GM12878 (cell line): ENCODE measurements around the gene DNAJC11. TPM values are rescaled to one million over a fixed set of nuclear protein-coding genes. Genes with fewer than 3 reads are reported as not detected.

Experiments
- ATAC-seq: fragments of 200-7000 bp; cut with Tn5 transposase; 3 replicates; pipeline ENCODE4 v1.9.1; 2020; ENCODE audit warnings: mild to moderate bottlenecking, moderate library complexity
- BruUV-seq: library from RNA; stranded (reverse); fragments of 400-500 nt; replicated peaks from 2 replicates; lab custom pipeline; 2021; lab: Mats Ljungman, UMichigan
- CTCF ChIA-PET: fragments of 300-600 bp; sonication (Branson Sonifier 250); formaldehyde crosslinking; extraction: SDS; loops from one replicate; lab custom pipeline; 2021; ENCODE audit warnings: inconsistent platforms; lab: Yijun Ruan, JAX
- POLR2A ChIA-PET: fragments of 350-600 bp; formaldehyde crosslinking; extraction: SDS; loops from one replicate; lab custom pipeline; 2021; ENCODE audit warnings: inconsistent platforms; lab: Charles Lee
- RAD21 ChIA-PET: fragments of 300-600 bp; sonication (Branson Sonifier 250); formaldehyde crosslinking; loops from one replicate; lab custom pipeline; 2023; ENCODE audit warnings: antibody characterized with exemption; ENCODE audit not compliant: unreplicated experiment; lab: Charles Lee
- SMC1A ChIA-PET: fragments of 300-600 bp; sonication (Branson Sonifier 250); formaldehyde crosslinking; loops from one replicate; lab custom pipeline; 2023; ENCODE audit not compliant: unreplicated experiment, uncharacterized antibody; lab: Charles Lee
- DNase-seq: peaks from one replicate; pipeline ENCODE4 v3.0.0-alpha.2; 2011; ENCODE audit warnings: low read depth, low spot score
- FAIRE-seq: peaks from 3 replicates; lab custom pipeline; 2011; peaks lifted over from hg19 to GRCh38; lab: Jason Lieb, UNC
- H2AFZ ChIP-seq: 2 replicates; pipeline ENCODE4 v1.6.0; 2011; ENCODE audit warnings: low read depth, low read length, control low read depth; ENCODE audit not compliant: control insufficient read depth
- H3K27ac ChIP-seq: 2 replicates; pipeline ENCODE4 v1.5.1; 2011; ENCODE audit warnings: control low read depth; ENCODE audit not compliant: control insufficient read depth, insufficient read depth
- H3K27me3 ChIP-seq, 2 experiments: replicated peaks in 1 of 2; 2 replicates each; pipeline versions ENCODE4 v1.6.0 to v1.6.1; 2011; ENCODE audit warnings: low read length in 1 of 2; ENCODE audit not compliant: control insufficient read depth in 2 of 2, insufficient read depth in 2 of 2
- H3K36me3 ChIP-seq, 2 experiments: 2 replicates each; pipeline ENCODE4 v1.5.1; 2011; ENCODE audit warnings: low read length in 1 of 2; ENCODE audit not compliant: control insufficient read depth in 2 of 2, insufficient read depth in 2 of 2
- H3K4me1 ChIP-seq: 2 replicates; pipeline ENCODE4 v1.6.1; 2011; ENCODE audit warnings: mild to moderate bottlenecking, low read length, moderate library complexity, mixed read lengths; ENCODE audit not compliant: control insufficient read depth, insufficient read depth
- H3K4me2 ChIP-seq: 2 replicates; pipeline ENCODE4 v1.6.0; 2011; ENCODE audit warnings: control low read depth; ENCODE audit not compliant: control insufficient read depth, insufficient read depth
- H3K4me3 ChIP-seq: fragments of 200-600 bp; sonication (generic); 2 replicates; pipeline ENCODE4 v1.5.1; 2016
- H3K79me2 ChIP-seq: 2 replicates; pipeline ENCODE4 v1.6.0; 2011; ENCODE audit warnings: low read length; ENCODE audit not compliant: control insufficient read depth, insufficient read depth
- H3K9ac ChIP-seq: 2 replicates; pipeline ENCODE4 v1.8.0; 2011; ENCODE audit warnings: low read length, control low read depth, mixed read lengths; ENCODE audit not compliant: control insufficient read depth, insufficient read depth
- H3K9me3 ChIP-seq: replicated peaks from 3 replicates; pipeline ENCODE4 v1.5.1; 2011; ENCODE audit warnings: mild to moderate bottlenecking, low read length; ENCODE audit not compliant: control insufficient read depth, insufficient read depth
- H4K20me1 ChIP-seq: 2 replicates; pipeline ENCODE4 v1.6.0; 2011; ENCODE audit not compliant: control insufficient read depth, insufficient read depth
- BCL11A ChIP-seq: IDR thresholded peaks from 2 replicates; pipeline ENCODE4 v1.6.1; 2011; ENCODE audit warnings: low read depth, low read length
- BRCA1 ChIP-seq: IDR thresholded peaks from 2 replicates; pipeline ENCODE4 v1.6.1; 2011; ENCODE audit warnings: low read depth, low read length, improper control_type of control experiment
- CBX5 ChIP-seq: sonication (generic); IDR thresholded peaks from 2 replicates; pipeline ENCODE4 v1.6.1; 2016; ENCODE audit warnings: low read depth, moderate library complexity, mild to moderate bottlenecking, inconsistent platforms
- FOXK2 ChIP-seq: fragments of 450-650 bp; IDR thresholded peaks from 2 replicates; pipeline ENCODE4 v1.6.1; 2017; ENCODE audit warnings: mild to moderate bottlenecking, moderate library complexity
- KDM1A ChIP-seq: fragments of 200-600 bp; sonication (generic); IDR thresholded peaks from 2 replicates; pipeline ENCODE4 v1.6.1; 2016; ENCODE audit warnings: borderline replicate concordance
- KLF5 ChIP-seq: fragments of 450-650 bp; IDR thresholded peaks from 2 replicates; pipeline ENCODE4 v1.6.1; 2014; ENCODE audit warnings: mild to moderate bottlenecking; ENCODE audit not compliant: partially characterized antibody
- POLR2A ChIP-seq: IDR thresholded peaks from 2 replicates; pipeline ENCODE4 v1.6.1; 2011; ENCODE audit warnings: low read depth, mild to moderate bottlenecking, low read length
- POLR2AphosphoS2 ChIP-seq: IDR thresholded peaks from 2 replicates; pipeline ENCODE4 v1.6.1; 2011; ENCODE audit warnings: low read depth, mild to moderate bottlenecking, low read length, improper control_type of control experiment, moderate library complexity
- RFX5 ChIP-seq: IDR thresholded peaks from 2 replicates; pipeline ENCODE4 v1.6.1; 2011; ENCODE audit warnings: low read depth, low read length, improper control_type of control experiment
- STAT1 ChIP-seq: fragments of 450-650 bp; conservative IDR thresholded peaks from 2 replicates; pipeline ENCODE4 v1.6.1; 2014; ENCODE audit warnings: antibody characterized with exemption, mild to moderate bottlenecking
- TAF1 ChIP-seq: IDR thresholded peaks from 2 replicates; pipeline ENCODE4 v1.6.1; 2011; ENCODE audit warnings: mild to moderate bottlenecking, low read depth, low read length, borderline replicate concordance
- WGBS: methylation state at CpG from one replicate; pipeline ENCODE4 v1.1.6; 2016; ENCODE audit warnings: low lambda C conversion rate; ENCODE audit not compliant: insufficient replicate concordance, insufficient coverage; ENCODE audit errors: missing lambda C conversion rate; 5-methylcytosine and 5-hydroxymethylcytosine counted together
- in situ Hi-C: fragments of 300-500 bp; cut with MboI; formaldehyde crosslinking; loops from 9 replicates; pipeline ENCODE4 v1.14.3; 2018; ENCODE audit warnings: mixed read lengths
- intact Hi-C: fragments of 100-400 bp; cut with micrococcal nuclease; formaldehyde crosslinking; loops from one replicate; pipeline ENCODE4 v1.14.2; 2022; ENCODE audit not compliant: unreplicated experiment
- polyA plus RNA-seq, 11 experiments: library from polyadenylated mRNA; depleted of rRNA in 4 of 11; unstranded in 6 of 11; stranded (reverse) in 5 of 11; fragments of >200 nt; fragmentation: Nextera tagmentation in 4 of 11; fragmentation: Illumina TruSeq in 1 of 11; extraction: Ambion mirVana in 4 of 11; extraction: Trizol in 1 of 11; gene quantifications; 1 replicate in 1 of 11; 2 replicates in 10 of 11; pipeline versions ENCODE4 v1.2.1 to v1.2.3, GENCODE V29; 2011 to 2016; ENCODE audit warnings: inconsistent platforms in 2 of 11, missing spikeins in 2 of 11, low read depth in 1 of 11
- total RNA-seq, 4 experiments: library from RNA; depleted of rRNA in 3 of 4; stranded (reverse); fragments of >200 nt in 3 of 4; fragmentation: Illumina TruSeq in 1 of 4; extraction: Trizol in 1 of 4; gene quantifications; 2 replicates each; pipeline versions ENCODE4 v1.2.1 to v1.2.3, GENCODE V29; 2013 to 2021
- TF ChIP-seq, protein P1 (sequence below): fragments of 450-650 bp; IDR thresholded peaks from 2 replicates; pipeline ENCODE4 v1.6.1; 2018; ENCODE audit warnings: borderline replicate concordance, mild to moderate bottlenecking; ENCODE audit not compliant: partially characterized antibody
- TF ChIP-seq, protein P2 (sequence below): fragments of 450-650 bp; IDR thresholded peaks from 2 replicates; pipeline ENCODE4 v1.6.1; 2018; ENCODE audit warnings: mild to moderate bottlenecking, low read depth, moderate library complexity; ENCODE audit not compliant: partially characterized antibody
- TF ChIP-seq, protein P3 (sequence below): fragments of 150-350 bp; IDR thresholded peaks from 2 replicates; pipeline ENCODE4 v1.6.1; 2016; ENCODE audit warnings: low read depth, low read length

The DNAJC11 gene
- total and polyA plus RNA-seq, 10 of the 15 experiments (the other 5 are each of a cell fraction or from before 2014, with no cell fraction given): 5.0 to 58.8 (median 39.5) TPM

DNA sequence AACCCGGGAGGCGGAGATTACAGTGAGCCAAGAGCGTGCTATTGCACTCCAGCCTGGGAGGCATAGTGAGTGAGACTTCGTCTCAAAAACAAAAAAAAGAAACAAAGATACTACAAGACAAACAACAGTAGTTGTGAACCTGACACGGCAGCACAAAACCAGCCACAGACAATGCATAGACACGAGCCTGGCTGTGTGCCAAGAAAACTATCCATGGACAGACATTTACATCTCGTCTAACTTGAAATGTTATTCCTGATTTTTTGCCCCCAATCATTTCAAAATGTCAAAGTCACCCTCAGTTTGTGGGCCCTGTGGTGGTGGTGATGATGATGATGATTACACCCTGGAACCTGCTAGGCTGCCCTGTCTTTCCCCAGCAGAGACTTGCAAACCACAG, 105.3 kb downstream of the DNAJC11 start:
- BruUV-seq: no TSS peak
- Histone ChIP-seq H3K79me2 (peaks cover 26% of the 10 kb centered on the region), H4K20me1 (no peaks in the 10 kb centered on the region), H2AFZ (no peak overlapping the region), H3K27ac (no peak overlapping the region), H3K9me3 (no peaks in the 10 kb centered on the region), H3K4me3 (no peak overlapping the region), H3K4me2 (no peak overlapping the region), H3K9ac (no peak overlapping the region), H3K27me3 (no peaks in the 10 kb centered on the region), H3K36me3 (peaks cover 10 to 24% of the 10 kb centered on the region in 2 experiments), H3K4me1 (peaks cover 9% of the 10 kb centered on the region)
- intact Hi-C loops (no loop called here), in situ Hi-C loops (no loop called here)
- SMC1A ChIA-PET: no interaction called here
- TF ChIP-seq, protein P1, sequence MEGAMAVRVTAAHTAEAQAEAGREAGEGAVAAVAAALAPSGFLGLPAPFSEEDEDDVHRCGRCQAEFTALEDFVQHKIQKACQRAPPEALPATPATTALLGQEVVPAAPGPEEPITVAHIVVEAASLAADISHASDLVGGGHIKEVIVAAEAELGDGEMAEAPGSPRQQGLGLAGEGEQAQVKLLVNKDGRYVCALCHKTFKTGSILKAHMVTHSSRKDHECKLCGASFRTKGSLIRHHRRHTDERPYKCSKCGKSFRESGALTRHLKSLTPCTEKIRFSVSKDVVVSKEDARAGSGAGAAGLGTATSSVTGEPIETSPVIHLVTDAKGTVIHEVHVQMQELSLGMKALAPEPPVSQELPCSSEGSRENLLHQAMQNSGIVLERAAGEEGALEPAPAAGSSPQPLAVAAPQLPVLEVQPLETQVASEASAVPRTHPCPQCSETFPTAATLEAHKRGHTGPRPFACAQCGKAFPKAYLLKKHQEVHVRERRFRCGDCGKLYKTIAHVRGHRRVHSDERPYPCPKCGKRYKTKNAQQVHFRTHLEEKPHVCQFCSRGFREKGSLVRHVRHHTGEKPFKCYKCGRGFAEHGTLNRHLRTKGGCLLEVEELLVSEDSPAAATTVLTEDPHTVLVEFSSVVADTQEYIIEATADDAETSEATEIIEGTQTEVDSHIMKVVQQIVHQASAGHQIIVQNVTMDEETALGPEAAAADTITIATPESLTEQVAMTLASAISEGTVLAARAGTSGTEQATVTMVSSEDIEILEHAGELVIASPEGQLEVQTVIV: no peak
- TF ChIP-seq KDM1A (no peak), CBX5 (no peak), KLF5 (no peak), POLR2A (no peak), TAF1 (no peak), BRCA1 (no peak), STAT1 (no peak), FOXK2 (no peak), RFX5 (no peak), POLR2AphosphoS2 (no peak), BCL11A (no peak)
- TF ChIP-seq, protein P2, sequence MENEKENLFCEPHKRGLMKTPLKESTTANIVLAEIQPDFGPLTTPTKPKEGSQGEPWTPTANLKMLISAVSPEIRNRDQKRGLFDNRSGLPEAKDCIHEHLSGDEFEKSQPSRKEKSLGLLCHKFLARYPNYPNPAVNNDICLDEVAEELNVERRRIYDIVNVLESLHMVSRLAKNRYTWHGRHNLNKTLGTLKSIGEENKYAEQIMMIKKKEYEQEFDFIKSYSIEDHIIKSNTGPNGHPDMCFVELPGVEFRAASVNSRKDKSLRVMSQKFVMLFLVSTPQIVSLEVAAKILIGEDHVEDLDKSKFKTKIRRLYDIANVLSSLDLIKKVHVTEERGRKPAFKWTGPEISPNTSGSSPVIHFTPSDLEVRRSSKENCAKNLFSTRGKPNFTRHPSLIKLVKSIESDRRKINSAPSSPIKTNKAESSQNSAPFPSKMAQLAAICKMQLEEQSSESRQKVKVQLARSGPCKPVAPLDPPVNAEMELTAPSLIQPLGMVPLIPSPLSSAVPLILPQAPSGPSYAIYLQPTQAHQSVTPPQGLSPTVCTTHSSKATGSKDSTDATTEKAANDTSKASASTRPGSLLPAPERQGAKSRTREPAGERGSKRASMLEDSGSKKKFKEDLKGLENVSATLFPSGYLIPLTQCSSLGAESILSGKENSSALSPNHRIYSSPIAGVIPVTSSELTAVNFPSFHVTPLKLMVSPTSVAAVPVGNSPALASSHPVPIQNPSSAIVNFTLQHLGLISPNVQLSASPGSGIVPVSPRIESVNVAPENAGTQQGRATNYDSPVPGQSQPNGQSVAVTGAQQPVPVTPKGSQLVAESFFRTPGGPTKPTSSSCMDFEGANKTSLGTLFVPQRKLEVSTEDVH: no peak
- TF ChIP-seq, protein P3, sequence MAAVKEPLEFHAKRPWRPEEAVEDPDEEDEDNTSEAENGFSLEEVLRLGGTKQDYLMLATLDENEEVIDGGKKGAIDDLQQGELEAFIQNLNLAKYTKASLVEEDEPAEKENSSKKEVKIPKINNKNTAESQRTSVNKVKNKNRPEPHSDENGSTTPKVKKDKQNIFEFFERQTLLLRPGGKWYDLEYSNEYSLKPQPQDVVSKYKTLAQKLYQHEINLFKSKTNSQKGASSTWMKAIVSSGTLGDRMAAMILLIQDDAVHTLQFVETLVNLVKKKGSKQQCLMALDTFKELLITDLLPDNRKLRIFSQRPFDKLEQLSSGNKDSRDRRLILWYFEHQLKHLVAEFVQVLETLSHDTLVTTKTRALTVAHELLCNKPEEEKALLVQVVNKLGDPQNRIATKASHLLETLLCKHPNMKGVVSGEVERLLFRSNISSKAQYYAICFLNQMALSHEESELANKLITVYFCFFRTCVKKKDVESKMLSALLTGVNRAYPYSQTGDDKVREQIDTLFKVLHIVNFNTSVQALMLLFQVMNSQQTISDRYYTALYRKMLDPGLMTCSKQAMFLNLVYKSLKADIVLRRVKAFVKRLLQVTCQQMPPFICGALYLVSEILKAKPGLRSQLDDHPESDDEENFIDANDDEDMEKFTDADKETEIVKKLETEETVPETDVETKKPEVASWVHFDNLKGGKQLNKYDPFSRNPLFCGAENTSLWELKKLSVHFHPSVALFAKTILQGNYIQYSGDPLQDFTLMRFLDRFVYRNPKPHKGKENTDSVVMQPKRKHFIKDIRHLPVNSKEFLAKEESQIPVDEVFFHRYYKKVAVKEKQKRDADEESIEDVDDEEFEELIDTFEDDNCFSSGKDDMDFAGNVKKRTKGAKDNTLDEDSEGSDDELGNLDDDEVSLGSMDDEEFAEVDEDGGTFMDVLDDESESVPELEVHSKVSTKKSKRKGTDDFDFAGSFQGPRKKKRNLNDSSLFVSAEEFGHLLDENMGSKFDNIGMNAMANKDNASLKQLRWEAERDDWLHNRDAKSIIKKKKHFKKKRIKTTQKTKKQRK: no peak
- ATAC-seq (no peak), FAIRE-seq (no peak), DNase-seq (no peak)
- WGBS: 87% methylated on average over 7 of the region's 7 CpGs
- RAD21 ChIA-PET: no interaction called here
- POLR2A ChIA-PET: no interaction called here
- CTCF ChIA-PET: interaction anchor here (0.6 kb wide), 1 partner anchor 15 kb away, joined by 4 read pairs; no protein-coding TSS in a partner anchor
